GM12892 (cell line): ENCODE data around the gene PIK3C2A.

Experiments
- POLR2A ChIP-seq: IDR thresholded peaks from 2 replicates; pipeline ENCODE4 v1.6.1; 2011; ENCODE audit warnings: low read depth, low read length, control low read depth
- POLR2AphosphoS5 ChIP-seq: IDR thresholded peaks from 2 replicates; pipeline ENCODE4 v1.6.1; 2011; ENCODE audit warnings: low read depth, low read length, control low read depth
- TAF1 ChIP-seq: IDR thresholded peaks from 2 replicates; pipeline ENCODE4 v1.6.1; 2011; ENCODE audit warnings: low read depth, mild to moderate bottlenecking, control low read depth, low read length, borderline replicate concordance

DNA sequence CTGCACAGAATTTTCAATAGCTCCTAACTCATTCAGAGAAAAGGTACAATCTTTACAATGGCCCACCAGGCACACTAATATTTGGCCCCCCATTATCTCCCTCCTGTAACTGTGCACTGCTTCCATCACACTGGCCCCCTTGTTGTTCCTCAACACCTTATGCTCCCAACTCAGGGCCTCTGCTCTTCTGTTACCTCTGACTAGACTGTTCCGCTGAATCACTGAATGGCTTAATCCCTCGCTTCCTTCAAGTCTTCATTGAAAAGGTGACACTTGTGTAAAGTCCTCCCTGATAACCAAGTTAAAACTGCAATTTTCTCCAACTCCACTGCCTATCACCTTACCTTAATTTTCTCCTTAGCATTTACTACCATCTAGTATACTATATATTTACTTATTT lies 21.8 kb downstream of the PIK3C2A start:
- TF ChIP-seq POLR2A, result no peak
- TF ChIP-seq POLR2AphosphoS5, result no peak
- TF ChIP-seq TAF1, result no peak
